ENCODE measurements around the gene CREBBP.

- no peak for TF ChIP-seq CTCF (IDR thresholded peaks at IDR 0.05)
- TF ChIP-seq POLR2A (IDR thresholded peaks at IDR 0.05): no peak
- TF ChIP-seq POLR2AphosphoS5 (IDR thresholded peaks at IDR 0.05): no peak
Measured at GRCh38 chr16:3677994-3678393, 202.5 kb downstream of the CREBBP start.

Data from prostate gland (tissue), 2 donors.